Measurements from ENCODE around the gene ZNF438.
A peak's percentile ranks its signal among the peaks of the same experiment; 100 is the strongest.

The ZNF438 gene

GRCh38 chr10:30840395-30841050, 191.1 kb downstream of the ZNF438 start:
- no peak for FAIRE-seq

DNA sequence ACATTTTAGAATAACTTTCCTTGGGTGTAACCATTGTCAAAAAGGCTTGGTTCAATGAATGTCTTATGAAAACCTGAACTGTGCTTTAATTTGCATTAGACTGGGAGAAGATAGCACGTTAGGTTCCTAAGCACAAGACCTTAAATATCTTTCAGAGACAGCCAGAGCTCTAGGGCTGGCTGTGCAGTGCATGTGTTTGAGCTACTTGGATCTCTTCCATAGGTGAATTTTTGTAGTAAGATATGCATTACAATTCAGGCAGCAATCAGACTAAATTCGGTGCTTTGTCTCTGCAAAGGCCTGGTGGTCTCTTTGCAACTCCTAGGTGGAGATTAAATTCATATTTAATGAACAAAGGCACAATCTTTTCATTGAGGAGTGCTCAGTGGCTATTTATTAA, 192.0 kb downstream of the ZNF438 start:
- no peak for FAIRE-seq

DNA sequence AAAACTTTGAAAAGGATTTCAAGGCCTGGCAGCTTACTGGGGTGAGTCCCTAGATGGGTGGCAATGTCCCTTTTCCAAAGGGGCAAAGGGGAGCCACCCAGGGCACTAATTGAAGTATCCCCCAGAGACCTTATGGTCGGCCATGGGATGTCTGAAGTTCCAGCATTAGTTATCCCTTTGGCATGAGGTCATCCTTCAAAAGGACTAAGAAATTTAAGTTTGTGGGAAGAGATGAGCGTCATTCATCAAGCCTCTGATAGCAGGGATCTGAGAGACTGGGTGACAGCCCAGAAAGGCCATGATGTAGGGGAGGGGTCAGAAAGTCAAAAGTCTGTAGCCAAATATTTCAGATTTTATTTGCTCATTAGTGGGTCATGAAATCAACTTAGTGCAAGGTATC, 195.3 kb downstream of the ZNF438 start:
- no peak for FAIRE-seq

GRCh38 chr10:30835146-30835545, 196.5 kb downstream of the ZNF438 start:
- FAIRE-seq: no peak

DNA sequence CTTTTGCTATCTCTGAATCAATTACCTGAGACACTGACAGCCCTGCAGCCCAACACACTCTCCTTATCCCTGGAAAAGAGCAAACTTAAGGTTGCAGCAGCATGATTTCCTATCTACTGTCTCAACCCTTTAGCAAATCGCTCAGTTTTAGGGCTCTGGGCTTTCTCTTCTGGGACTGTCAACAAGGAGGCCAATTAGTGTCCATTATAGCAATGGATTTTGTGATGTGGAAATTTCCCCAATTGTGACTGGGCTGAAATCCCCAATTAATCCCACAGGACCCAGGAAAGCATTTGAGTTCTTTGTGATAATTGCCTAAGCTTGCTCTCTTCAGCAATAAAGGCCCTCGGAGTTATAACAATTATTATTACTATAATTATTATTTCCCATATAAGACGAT, 197.0 kb downstream of the ZNF438 start:
- FAIRE-seq: no peak

DNA sequence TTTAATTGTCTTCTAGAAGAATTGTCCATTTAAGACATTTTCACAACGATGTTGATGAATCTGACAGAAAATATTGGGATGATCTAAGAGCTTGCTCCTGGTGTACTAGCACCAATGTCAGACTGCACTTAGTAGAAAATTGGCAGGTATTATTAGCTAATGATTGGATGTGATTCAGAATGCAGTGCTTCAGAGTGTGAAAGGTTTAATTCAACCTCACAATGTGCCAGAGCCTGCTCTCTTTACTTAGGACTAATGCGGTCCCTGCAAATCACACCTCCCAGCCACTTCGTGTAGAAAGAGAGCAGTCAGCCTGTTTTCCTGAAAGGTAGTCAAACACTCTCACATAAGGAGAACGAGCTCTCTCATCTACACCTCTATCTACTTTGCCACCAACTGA, 197.5 kb downstream of the ZNF438 start:
- FAIRE-seq: peak; percentile 24

DNA sequence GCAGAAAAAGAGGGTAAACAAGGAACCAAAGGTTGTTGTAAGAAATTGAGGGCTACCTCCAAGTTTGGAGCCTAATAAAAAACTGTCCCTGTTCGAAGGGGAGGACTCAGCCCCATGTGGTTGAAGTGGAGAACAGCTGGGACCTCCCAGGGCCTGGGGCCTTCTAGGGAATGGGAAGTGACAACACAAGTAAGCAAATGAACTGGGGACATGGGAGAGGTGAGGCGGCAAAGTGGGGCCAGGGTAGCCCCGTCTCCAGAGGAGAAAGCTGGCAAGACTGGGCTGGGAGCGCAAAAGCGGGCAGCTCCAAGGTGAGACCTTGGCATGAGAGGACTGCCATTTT, 198.1 kb downstream of the ZNF438 start:
- FAIRE-seq: no peak

GRCh38 chr10:30832749-30833627, 198.7 kb downstream of the ZNF438 start:
- no peak for FAIRE-seq

DNA sequence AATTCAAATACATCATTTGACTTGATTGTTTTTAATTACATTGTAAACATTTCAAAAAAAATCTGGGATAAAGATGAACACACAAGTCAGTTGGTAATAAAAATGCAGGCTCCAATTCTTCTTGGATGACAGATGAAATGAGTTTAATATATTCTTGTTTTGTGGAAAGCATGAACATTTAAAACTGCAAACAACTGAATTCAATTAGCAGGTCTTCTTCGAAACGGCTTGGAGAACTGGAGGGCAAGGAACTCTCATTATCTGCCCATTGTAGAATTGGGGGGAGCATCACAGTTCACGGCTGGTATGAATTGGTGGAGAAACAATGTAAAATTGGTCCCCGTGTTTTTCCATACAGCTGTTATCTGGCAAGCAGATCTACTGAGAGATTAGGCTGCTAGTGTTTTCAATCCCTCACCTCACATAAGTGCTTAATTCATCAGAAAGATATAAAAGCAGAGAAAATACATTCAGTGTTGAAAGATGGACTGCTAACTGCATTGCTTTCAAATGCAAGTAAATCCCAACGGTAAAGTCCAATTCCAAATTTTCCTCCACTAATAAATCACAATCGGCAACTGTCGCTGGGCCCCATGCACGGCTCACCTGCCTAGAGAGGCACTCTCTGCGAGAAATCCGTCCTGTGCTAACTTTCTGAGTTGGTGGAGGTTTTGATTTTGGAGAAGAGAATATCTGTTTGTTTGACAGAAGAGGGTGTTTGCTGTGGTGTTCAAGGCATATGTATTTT, 199.5 kb downstream of the ZNF438 start:
- no peak for FAIRE-seq

- no peak for FAIRE-seq
These were observed 200.2 kb downstream of the ZNF438 start for GRCh38 chr10:30831426-30831825.

- FAIRE-seq: peak; percentile 9
These were observed 201.1 kb downstream of the ZNF438 start for GRCh38 chr10:30830315-30831230.

GRCh38 chr10:30829901-30830300, 201.8 kb downstream of the ZNF438 start:
- FAIRE-seq: no peak

DNA sequence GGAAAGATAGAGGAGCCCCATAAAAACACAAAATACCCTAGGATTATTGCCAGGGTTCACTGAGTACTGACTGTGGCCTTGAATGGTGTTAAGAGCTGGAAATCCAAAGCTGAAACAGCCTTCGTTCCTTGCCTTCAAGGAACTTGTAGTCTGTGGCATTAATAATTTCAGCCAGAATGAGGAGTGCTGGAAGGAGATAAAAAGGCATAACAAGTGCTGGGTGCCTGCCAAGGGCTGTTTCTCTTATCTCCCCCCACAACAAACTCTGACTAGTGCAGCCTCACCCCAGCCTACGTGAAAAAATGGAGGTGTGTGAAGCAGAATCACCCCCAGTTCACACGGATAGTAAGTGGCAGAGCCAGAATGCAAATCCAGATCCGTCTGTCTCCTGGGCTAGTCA, 203.0 kb downstream of the ZNF438 start:
- FAIRE-seq: no peak

GRCh38 chr10:30828164-30828563, 203.5 kb downstream of the ZNF438 start:
- no peak for FAIRE-seq

DNA sequence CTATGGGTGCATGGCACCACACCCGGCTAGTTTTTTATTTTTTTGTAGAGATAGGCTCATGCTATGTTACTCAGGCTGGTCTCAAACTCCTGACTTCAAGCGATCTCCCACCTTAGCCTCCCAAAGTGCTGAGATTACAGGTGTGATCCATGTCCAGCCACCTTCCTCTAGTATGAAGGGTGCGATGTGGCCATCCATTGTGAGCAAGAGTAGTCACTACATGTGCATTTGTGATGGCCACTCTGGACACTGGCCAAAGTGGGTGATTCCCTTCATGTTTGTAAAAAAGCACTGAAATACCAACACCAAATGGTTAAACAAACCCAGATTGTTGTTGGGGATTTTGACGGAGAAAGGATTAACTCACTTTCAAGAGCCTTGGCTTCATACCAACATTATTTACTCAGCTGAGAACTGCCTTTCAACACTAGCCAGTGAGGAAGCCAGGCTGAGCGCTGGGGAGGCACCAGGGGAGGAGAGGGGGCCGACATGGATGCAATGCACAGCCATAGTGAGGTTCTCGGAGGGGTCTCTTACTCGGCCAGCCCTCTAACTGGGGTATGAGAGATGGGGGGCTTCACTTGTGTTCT, 204.0 kb downstream of the ZNF438 start:
- no peak for FAIRE-seq

- no peak for FAIRE-seq
These were observed 205.0 kb downstream of the ZNF438 start for GRCh38 chr10:30826679-30827078.

- FAIRE-seq: no peak
These were observed 206.2 kb downstream of the ZNF438 start for GRCh38 chr10:30825495-30825894.

- FAIRE-seq: no peak
These were observed 206.6 kb downstream of the ZNF438 start for GRCh38 chr10:30825022-30825421.

- FAIRE-seq: no peak
These were observed 208.0 kb downstream of the ZNF438 start for GRCh38 chr10:30823651-30824050.

GRCh38 chr10:30822693-30823465, 208.8 kb downstream of the ZNF438 start:
- no peak for FAIRE-seq

DNA sequence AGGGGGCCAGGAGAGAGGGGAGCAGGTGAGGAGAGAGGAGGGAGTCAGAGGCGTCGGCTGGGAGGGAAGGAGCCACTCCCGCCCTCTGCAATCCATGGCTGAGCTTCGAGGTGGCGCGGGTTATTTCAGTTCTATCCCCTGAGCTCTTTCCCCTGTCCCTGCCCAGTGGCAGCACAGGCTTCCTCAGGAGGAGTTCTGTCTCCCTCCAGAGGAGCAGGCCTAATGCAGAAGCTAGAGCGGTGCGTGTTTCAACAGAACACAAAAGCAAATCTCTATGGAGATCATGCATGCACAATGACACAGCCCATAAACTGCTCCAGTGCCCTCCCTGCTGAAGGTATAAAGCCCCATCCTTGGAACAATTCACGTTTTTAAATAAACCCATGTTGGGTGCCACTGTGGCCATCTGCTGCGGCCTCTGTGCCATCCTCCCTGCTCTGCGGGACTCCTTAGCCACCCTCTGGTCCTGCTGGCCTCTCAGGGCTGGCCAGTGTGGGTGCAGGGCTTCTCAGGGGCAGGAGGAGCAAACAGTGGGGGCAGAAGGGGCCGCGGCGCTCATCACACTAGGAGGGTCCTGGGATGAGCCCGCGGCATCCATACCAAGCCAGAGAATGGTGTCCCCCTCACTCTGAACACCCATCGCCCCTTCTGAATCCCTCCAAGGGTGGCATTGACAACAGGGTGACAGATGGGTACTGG, 209.5 kb downstream of the ZNF438 start:
- no peak for FAIRE-seq

All from islet of Langerhans (tissue), 1 donor.